Stimulated activated CD8-positive, alpha-beta memory T cell treated with anti-CD3 and anti-CD28 coated beads, Interleukin-7, amount 100 ng/mL, for 24 hours (primary cell): ENCODE data around the gene MRPL33.

Source experiments
- DNase-seq: peaks from one replicate; pipeline ENCODE4 v3.0.0-alpha.2; 2020; ENCODE audit warnings: low read depth

The MRPL33 gene

GRCh38 chr2:27779417-27780055 is 8.0 kb downstream of the MRPL33 start:
- DNase-seq = no peak

- no peak for DNase-seq
These were observed 10.0 kb downstream of the MRPL33 start for GRCh38 chr2:27781496-27781895.

GRCh38 chr2:27782701-27783100 is 11.2 kb downstream of the MRPL33 start:
- DNase-seq = no peak

GRCh38 chr2:27790796-27791195 is 19.3 kb downstream of the MRPL33 start:
- no peak for DNase-seq

- no peak for DNase-seq
These were observed 21.2 kb downstream of the MRPL33 start for GRCh38 chr2:27792759-27793158.

- no peak for DNase-seq
These were observed 23.7 kb downstream of the MRPL33 start for GRCh38 chr2:27795093-27795834.

- DNase-seq = no peak
These were observed 24.4 kb downstream of the MRPL33 start for GRCh38 chr2:27795868-27796277.

- no peak for DNase-seq
These were observed 25.6 kb downstream of the MRPL33 start for GRCh38 chr2:27796791-27797765.

GRCh38 chr2:27797841-27798240 is 26.3 kb downstream of the MRPL33 start:
- DNase-seq = no peak

GRCh38 chr2:27798486-27798885 is 27.0 kb downstream of the MRPL33 start:
- DNase-seq = no peak

- DNase-seq = no peak
These were observed 27.6 kb downstream of the MRPL33 start for GRCh38 chr2:27798948-27799645.

GRCh38 chr2:27799646-27800010 is 28.1 kb downstream of the MRPL33 start:
- no peak for DNase-seq

GRCh38 chr2:27800856-27801255 is 29.3 kb downstream of the MRPL33 start:
- DNase-seq = no peak

GRCh38 chr2:27802547-27802946 is 31.0 kb downstream of the MRPL33 start:
- no peak for DNase-seq

- no peak for DNase-seq
These were observed 31.5 kb downstream of the MRPL33 start for GRCh38 chr2:27803046-27803445.

GRCh38 chr2:27804146-27804545 is 32.6 kb downstream of the MRPL33 start:
- DNase-seq = no peak

- DNase-seq = no peak
These were observed 33.7 kb downstream of the MRPL33 start for GRCh38 chr2:27805180-27805579.

- DNase-seq = no peak
These were observed 35.0 kb downstream of the MRPL33 start for GRCh38 chr2:27806311-27807059.

GRCh38 chr2:27807476-27807875 is 36.0 kb downstream of the MRPL33 start:
- no peak for DNase-seq

GRCh38 chr2:27808418-27808817 is 36.9 kb downstream of the MRPL33 start:
- no peak for DNase-seq

- no peak for DNase-seq
These were observed 37.5 kb downstream of the MRPL33 start for GRCh38 chr2:27808984-27809383.
